Right renal pelvis (tissue), 4 donors: ENCODE data around the gene PMPCA. TPM values are rescaled to one million over a fixed set of nuclear protein-coding genes. Genes with fewer than 3 reads are reported as not detected.
"Not testable (repeated sequence)": the region's sequence is repeated elsewhere in the genome, so short reads cannot be mapped to it uniquely, and the experiment has no call there.

Experiments used
- DNase-seq, 4 donors: peaks; one replicate each; pipeline ENCODE4 v3.0.0-alpha.2; 2013; ENCODE audit warnings: low read depth in 4 of 4, low spot score in 3 of 4, missing footprints in 1 of 4
- polyA plus RNA-seq, 4 donors: library from polyadenylated mRNA; unstranded; fragments of 120-200 nt; gene quantifications; one replicate each; pipeline ENCODE4 v1.2.1, GENCODE V29; 2013; ENCODE audit not compliant: insufficient read length in 4 of 4

The PMPCA gene
- polyA plus RNA-seq, 4 donors = 56.5 to 66.0 (median 62.6) TPM

GRCh38 chr9:136409557-136410455, 652 bp upstream of the PMPCA start:
- DNase-seq = no peak

- DNase-seq = no peak
These were observed 920 bp downstream of the PMPCA start for GRCh38 chr9:136411378-136411777.

DNA sequence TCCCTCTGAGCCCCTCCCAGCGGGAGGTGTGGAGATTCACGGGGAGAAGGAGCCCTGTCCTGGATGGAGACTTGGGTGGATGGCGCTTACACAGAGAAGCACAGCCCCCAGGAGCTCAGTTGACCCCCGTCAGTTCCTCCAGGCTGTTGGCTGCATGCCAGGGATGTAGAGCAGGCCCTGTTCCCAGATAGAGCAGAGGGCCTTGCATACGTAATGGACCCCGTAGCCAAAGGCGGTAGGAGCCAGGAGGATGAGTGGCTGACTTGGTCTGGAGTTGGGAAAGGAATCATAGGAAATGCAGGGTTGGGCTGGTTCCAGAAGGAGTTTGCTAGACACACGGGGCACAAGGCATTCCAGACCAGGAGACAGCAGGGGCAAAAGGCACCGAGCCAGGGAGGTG, 2.5 kb downstream of the PMPCA start:
- no peak for DNase-seq

GRCh38 chr9:136416427-136416826, 6.0 kb downstream of the PMPCA start:
- DNase-seq = no peak

GRCh38 chr9:136416914-136417313, 6.5 kb downstream of the PMPCA start:
- DNase-seq = no peak

DNA sequence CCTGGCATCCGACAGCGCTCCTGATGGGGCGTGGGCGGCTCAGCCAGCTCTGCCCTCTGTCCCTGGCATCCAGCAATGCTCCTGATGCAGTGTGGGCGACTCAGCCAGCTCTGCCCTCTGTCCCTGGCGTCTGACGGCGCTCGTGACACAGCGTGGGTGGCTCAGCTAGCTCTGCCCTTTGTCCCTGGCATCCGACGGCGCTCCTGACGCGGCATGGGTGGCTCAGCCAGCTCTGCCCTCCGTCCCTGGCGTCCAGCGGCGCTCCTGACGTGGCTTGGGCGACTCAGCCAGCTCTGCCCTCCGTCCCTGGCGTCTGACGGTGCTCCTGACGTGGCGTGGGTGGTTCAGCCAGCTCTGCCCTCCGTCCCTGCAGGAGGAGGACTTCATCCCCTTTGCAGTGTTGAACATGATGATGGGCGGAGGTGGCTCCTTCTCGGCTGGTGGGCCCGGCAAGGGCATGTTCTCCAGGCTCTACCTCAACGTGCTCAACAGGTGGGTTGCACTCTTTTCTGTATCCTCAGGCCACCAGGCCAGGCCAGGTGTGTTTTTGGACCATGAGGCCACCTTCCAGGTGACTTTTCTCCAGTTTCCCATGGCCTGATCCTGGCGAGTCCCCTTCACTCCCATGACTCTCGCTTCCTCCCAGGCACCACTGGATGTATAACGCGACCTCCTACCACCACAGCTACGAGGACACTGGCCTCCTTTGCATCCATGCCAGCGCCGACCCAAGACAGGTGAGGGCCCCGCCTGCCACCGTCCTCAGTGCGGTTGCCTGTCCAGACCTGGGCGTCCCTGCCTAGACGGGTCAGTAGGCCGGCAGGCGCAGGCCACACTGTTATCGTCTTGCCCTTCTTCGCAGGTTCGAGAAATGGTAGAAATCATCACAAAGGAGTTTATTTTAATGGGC, 8.0 kb downstream of the PMPCA start:
- DNase-seq = no peak

DNA sequence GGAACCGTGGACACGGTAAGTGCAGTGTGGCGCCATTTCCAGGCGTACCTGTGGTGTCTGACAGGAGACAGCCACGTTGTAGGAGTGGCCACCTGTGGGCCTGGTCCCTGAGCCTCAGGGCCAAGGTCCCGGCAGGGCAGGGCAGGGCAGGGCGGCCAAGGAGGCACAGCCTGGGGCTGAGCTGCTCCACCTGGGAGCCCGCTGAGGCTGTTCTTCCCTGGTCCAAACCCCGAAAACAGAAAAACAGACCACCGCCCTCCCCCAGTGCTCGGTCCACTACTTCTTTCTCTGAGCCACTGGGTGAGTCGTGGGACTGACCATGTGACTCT, 8.6 kb downstream of the PMPCA start:
- DNase-seq = no peak

GRCh38 chr9:136421791-136422190, 11.3 kb downstream of the PMPCA start:
- no peak for DNase-seq

- DNase-seq = no peak
These were observed 12.4 kb downstream of the PMPCA start for GRCh38 chr9:136422876-136423275.

GRCh38 chr9:136423432-136424146, 13.1 kb downstream of the PMPCA start:
- DNase-seq = no peak

- DNase-seq = no peak
These were observed 14.4 kb downstream of the PMPCA start for GRCh38 chr9:136424750-136425362.

DNA sequence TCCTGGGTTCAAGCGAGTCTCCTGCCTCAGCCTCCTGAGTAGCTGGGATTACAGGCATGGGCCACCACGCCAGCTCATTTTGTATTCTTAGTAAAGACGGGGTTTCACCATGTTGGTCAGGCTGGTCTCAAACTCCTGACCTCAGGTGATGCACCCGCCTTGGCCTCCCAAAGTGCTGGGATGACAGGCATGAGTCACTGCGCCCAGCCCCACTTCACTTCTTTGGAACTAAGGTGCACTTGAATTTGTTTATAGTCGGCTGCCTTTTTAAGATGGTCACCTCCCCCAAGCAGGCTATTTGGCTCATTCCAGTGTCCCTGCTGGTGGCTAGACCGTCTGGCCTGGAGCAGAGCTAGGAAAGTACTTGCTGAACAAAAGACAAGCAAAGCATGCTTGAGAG, 14.9 kb downstream of the PMPCA start:
- not testable (repeated sequence) for DNase-seq

DNA sequence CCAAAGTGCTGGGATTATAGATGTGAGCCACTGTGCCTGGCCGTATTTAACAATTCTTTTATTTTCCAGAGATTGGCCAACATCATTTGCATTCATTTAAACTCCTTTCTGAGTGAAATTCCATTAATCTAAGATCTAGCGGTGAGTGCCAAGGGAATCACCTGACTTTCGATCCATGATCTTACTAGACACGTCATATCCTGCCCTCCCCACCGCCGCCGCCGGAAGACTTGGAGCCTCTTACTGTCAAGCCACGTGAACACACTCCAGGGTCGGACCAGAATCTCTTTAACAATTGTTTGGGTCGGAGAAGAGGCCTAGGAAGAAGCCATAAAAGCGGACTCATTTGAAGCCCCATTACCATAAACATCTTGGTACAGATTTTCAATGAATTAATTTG, 16.3 kb downstream of the PMPCA start:
- no peak for DNase-seq

- DNase-seq = no peak
These were observed 18.7 kb downstream of the PMPCA start for GRCh38 chr9:136429075-136429628.

DNA sequence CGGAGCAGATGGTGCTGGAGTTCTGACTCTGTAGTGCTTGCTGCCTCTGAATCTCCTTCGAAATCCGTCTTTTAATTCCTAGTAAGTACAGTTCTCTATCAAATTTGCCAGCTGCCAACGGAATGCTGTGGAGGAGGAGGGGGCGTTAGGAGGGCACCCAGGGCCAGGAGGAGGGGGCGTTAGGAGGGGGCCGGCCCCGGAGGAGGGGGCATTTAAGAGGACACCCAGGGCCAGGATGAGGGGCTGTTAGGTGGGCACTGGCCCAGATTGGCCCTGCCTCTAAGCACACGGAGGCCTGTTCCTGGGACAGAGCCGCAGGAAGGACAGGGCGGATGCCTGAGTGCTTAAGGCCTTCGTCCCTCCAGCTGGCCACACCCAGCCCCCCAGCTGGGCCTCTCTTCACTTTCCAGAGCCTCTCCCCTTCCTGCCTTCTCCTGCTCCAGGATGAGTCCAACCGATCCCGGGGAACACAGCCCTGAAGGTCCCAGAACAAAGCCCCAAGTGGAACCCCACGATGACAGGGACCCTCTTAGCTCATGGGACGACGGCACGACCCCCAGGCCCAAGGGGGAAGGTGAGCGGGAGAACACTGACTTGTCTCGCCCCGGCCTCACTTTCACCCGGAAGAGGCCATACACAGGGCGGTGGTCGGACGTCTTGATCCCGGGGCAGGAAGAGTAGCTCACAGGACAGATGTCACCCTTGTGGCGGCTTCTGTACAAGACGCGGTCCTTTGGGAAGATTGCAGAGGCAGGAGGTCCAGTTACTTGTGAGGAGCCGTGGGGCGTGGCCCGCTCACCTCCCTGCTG, 19.4 kb downstream of the PMPCA start:
- DNase-seq = no peak

- DNase-seq = no peak
These were observed 20.3 kb downstream of the PMPCA start for GRCh38 chr9:136430588-136431234.

DNA sequence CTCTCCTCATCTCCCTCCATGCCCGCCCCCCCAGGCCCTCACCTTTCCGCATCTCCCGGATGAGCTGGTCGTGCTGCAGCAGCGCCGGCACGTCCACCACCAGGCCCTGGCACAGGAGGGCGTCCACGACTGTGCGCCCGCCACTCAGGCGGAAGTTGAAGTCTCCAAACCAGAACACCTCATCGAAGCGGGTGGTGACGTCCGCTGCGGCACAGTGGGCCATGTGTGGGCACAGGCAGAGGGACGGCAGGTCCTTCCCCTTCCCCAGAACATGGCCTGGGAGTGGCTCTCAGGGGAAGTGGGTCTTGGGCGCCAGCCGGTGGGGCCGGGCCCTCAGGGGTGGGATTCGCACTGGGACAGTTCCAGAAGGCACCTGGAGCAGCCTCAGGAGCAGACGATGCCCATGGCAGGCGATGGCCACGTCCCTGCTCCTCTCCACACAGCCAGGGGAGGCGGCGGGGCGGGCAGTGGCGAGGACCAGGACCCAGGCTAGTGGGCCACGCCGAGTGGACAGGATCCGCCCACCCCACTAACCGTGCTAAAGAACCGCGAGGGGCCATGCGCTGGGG, 21.4 kb downstream of the PMPCA start:
- DNase-seq = no peak

DNA sequence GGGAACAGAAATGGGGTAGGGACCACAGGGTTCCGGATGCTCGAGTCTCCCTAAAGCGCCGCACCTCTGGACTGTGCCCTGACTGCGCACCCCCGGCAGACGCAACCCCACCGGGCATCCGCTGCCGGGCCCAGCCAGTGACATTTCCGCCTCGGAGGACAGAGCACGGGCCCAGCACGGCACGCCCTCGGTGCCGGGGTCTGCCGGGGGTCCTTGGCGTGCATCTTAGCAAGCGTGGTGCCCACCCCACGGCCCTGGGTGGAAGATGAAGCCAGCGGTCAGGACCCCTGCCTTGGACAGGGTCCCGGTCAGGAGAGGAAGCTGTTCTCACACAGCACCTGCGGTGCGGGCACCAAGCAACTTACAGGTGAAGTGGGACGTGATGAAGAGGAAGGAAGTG, 22.1 kb downstream of the PMPCA start:
- DNase-seq = no peak
